Measurements from ENCODE around the gene UQCRH.

Gene UQCRH

DNA sequence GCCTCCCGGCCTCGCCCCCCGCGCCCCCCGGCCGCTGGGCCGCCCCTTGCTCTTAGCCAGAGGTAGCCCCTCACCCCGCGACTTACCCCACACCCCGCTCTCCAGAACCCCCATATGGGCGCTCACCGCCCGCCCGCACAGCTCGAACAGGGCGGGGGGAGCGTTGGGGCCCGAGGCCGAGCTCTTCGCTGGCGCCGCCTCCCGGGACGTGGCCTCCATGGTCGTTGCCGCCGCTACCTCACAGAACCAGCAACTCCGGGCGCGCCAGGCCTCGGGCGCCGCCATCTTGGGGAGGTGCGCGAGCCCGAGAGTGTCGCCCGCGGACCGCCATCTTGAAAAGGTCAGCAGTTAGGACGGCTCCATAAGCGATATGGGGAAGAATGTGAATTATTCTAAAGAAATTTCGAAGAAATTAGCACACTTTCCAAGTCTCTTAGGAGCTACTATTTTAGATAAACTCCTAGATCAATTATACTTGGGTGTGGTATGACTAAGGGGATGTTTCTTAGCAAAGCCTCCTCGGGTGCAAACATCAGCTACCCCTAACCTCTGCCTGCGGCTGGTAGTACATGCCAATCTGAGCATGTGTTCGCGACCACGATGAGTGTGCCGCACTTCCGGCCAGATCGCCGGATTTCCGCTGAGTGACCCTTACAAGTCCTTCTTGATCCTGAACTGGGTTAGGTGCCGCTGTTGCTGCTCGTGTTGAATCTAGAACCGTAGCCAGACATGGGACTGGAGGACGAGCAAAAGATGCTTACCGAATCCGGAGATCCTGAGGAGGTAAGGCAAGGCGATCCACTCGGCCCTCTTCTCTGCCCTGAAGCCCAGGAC is at the start of gene UQCRH, which contains the start of gene LRRC41 (continued):
- TF ChIP-seq, protein P1, sequence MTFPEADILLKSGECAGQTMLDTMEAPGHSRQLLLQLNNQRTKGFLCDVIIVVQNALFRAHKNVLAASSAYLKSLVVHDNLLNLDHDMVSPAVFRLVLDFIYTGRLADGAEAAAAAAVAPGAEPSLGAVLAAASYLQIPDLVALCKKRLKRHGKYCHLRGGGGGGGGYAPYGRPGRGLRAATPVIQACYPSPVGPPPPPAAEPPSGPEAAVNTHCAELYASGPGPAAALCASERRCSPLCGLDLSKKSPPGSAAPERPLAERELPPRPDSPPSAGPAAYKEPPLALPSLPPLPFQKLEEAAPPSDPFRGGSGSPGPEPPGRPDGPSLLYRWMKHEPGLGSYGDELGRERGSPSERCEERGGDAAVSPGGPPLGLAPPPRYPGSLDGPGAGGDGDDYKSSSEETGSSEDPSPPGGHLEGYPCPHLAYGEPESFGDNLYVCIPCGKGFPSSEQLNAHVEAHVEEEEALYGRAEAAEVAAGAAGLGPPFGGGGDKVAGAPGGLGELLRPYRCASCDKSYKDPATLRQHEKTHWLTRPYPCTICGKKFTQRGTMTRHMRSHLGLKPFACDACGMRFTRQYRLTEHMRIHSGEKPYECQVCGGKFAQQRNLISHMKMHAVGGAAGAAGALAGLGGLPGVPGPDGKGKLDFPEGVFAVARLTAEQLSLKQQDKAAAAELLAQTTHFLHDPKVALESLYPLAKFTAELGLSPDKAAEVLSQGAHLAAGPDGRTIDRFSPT (tag by site-specific recombination; IDR thresholded peaks at IDR 0.05): no peak
- TF ChIP-seq, protein P2, sequence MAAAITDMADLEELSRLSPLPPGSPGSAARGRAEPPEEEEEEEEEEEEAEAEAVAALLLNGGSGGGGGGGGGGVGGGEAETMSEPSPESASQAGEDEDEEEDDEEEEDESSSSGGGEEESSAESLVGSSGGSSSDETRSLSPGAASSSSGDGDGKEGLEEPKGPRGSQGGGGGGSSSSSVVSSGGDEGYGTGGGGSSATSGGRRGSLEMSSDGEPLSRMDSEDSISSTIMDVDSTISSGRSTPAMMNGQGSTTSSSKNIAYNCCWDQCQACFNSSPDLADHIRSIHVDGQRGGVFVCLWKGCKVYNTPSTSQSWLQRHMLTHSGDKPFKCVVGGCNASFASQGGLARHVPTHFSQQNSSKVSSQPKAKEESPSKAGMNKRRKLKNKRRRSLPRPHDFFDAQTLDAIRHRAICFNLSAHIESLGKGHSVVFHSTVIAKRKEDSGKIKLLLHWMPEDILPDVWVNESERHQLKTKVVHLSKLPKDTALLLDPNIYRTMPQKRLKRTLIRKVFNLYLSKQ (tag by site-specific recombination; IDR thresholded peaks at IDR 0.05; ENCODE audit: borderline replicate concordance): no peak
- TF ChIP-seq, protein P3, sequence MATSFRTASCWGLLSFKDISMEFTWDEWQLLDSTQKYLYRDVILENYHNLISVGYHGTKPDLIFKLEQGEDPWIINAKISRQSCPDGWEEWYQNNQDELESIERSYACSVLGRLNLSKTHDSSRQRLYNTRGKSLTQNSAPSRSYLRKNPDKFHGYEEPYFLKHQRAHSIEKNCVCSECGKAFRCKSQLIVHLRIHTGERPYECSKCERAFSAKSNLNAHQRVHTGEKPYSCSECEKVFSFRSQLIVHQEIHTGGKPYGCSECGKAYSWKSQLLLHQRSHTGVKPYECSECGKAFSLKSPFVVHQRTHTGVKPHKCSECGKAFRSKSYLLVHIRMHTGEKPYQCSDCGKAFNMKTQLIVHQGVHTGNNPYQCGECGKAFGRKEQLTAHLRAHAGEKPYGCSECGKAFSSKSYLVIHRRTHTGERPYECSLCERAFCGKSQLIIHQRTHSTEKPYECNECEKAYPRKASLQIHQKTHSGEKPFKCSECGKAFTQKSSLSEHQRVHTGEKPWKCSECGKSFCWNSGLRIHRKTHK (tag by site-specific recombination; IDR thresholded peaks at IDR 0.05): no peak
- TF ChIP-seq ZBTB8A (tag by site-specific recombination; IDR thresholded peaks at IDR 0.05): peak; percentile 53; the same call in 1 of the 2 replicates
- TF ChIP-seq GLI4 (tag by site-specific recombination; IDR thresholded peaks at IDR 0.05): no peak
- no peak for TF ChIP-seq ZNF311 (tag by site-specific recombination; IDR thresholded peaks at IDR 0.05; ENCODE audit: borderline replicate concordance)
- TF ChIP-seq ZNF623 (tag by site-specific recombination; IDR thresholded peaks at IDR 0.05): no peak
- TF ChIP-seq, protein P4, sequence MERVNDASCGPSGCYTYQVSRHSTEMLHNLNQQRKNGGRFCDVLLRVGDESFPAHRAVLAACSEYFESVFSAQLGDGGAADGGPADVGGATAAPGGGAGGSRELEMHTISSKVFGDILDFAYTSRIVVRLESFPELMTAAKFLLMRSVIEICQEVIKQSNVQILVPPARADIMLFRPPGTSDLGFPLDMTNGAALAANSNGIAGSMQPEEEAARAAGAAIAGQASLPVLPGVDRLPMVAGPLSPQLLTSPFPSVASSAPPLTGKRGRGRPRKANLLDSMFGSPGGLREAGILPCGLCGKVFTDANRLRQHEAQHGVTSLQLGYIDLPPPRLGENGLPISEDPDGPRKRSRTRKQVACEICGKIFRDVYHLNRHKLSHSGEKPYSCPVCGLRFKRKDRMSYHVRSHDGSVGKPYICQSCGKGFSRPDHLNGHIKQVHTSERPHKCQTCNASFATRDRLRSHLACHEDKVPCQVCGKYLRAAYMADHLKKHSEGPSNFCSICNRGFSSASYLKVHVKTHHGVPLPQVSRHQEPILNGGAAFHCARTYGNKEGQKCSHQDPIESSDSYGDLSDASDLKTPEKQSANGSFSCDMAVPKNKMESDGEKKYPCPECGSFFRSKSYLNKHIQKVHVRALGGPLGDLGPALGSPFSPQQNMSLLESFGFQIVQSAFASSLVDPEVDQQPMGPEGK (tag by site-specific recombination; IDR thresholded peaks at IDR 0.05): peak; percentile 69
- no peak for TF ChIP-seq RBAK (tag by site-specific recombination; IDR thresholded peaks at IDR 0.05)
- TF ChIP-seq ZNF521 (tag by site-specific recombination; IDR thresholded peaks at IDR 0.05): no peak
- TF ChIP-seq HOXC10 (CRISPR knock-in tag; IDR thresholded peaks at IDR 0.05): no peak
- TF ChIP-seq ZFP3 (tag by site-specific recombination; IDR thresholded peaks at IDR 0.05; ENCODE audit: low read depth): no peak
- no peak for TF ChIP-seq ZNF677 (tag by site-specific recombination; IDR thresholded peaks at IDR 0.05)
- TF ChIP-seq ZNF140 (tag by site-specific recombination; IDR thresholded peaks at IDR 0.05): no peak
- peak; percentile 100 for TF ChIP-seq ZBTB17 (tag by site-specific recombination; IDR thresholded peaks at IDR 0.05)
- TF ChIP-seq ZNF202 (tag by site-specific recombination; IDR thresholded peaks at IDR 0.05; ENCODE audit: borderline replicate concordance): no peak
- TF ChIP-seq KLF10 (tag by site-specific recombination; IDR thresholded peaks at IDR 0.05): peak; percentile 43
- TF ChIP-seq, protein P5, sequence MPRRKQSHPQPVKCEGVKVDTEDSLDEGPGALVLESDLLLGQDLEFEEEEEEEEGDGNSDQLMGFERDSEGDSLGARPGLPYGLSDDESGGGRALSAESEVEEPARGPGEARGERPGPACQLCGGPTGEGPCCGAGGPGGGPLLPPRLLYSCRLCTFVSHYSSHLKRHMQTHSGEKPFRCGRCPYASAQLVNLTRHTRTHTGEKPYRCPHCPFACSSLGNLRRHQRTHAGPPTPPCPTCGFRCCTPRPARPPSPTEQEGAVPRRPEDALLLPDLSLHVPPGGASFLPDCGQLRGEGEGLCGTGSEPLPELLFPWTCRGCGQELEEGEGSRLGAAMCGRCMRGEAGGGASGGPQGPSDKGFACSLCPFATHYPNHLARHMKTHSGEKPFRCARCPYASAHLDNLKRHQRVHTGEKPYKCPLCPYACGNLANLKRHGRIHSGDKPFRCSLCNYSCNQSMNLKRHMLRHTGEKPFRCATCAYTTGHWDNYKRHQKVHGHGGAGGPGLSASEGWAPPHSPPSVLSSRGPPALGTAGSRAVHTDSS (tag by site-specific recombination; IDR thresholded peaks at IDR 0.05): no peak; the same call in 1 of the 2 replicates
- TF ChIP-seq, protein P6, sequence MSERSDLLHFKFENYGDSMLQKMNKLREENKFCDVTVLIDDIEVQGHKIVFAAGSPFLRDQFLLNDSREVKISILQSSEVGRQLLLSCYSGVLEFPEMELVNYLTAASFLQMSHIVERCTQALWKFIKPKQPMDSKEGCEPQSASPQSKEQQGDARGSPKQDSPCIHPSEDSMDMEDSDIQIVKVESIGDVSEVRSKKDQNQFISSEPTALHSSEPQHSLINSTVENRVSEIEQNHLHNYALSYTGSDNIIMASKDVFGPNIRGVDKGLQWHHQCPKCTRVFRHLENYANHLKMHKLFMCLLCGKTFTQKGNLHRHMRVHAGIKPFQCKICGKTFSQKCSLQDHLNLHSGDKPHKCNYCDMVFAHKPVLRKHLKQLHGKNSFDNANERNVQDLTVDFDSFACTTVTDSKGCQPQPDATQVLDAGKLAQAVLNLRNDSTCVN (tag by site-specific recombination; optimal IDR thresholded peaks at IDR 0.05): peak; percentile 97
- TF ChIP-seq ZNF24 (tag by site-specific recombination; IDR thresholded peaks at IDR 0.05): no peak; the same call in 1 of the 2 replicates
- no peak for TF ChIP-seq ZNF596 (tag by site-specific recombination; IDR thresholded peaks at IDR 0.05)
- no peak for TF ChIP-seq ZNF473 (tag by site-specific recombination; IDR thresholded peaks at IDR 0.05)
- no peak for TF ChIP-seq ZIC2 (tag by site-specific recombination; IDR thresholded peaks at IDR 0.05)
- TF ChIP-seq, protein P7, sequence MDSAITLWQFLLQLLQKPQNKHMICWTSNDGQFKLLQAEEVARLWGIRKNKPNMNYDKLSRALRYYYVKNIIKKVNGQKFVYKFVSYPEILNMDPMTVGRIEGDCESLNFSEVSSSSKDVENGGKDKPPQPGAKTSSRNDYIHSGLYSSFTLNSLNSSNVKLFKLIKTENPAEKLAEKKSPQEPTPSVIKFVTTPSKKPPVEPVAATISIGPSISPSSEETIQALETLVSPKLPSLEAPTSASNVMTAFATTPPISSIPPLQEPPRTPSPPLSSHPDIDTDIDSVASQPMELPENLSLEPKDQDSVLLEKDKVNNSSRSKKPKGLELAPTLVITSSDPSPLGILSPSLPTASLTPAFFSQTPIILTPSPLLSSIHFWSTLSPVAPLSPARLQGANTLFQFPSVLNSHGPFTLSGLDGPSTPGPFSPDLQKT (IDR thresholded peaks at IDR 0.05; ENCODE audit: borderline replicate concordance, low read depth, low read length): peak; percentile 79; the same call in 1 of the 2 replicates
- TF ChIP-seq, protein P8, sequence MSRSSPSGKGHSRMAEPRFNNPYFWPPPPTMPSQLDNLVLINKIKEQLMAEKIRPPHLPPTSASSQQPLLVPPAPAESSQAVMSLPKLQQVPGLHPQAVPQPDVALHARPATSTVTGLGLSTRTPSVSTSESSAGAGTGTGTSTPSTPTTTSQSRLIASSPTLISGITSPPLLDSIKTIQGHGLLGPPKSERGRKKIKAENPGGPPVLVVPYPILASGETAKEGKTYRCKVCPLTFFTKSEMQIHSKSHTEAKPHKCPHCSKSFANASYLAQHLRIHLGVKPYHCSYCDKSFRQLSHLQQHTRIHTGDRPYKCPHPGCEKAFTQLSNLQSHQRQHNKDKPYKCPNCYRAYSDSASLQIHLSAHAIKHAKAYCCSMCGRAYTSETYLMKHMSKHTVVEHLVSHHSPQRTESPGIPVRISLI (tag by site-specific recombination; IDR thresholded peaks at IDR 0.05): no peak
- TF ChIP-seq SALL2 (tag by site-specific recombination; IDR thresholded peaks at IDR 0.05; ENCODE audit: borderline replicate concordance): no peak
